ENCODE data around the gene FASTK.

DNA sequence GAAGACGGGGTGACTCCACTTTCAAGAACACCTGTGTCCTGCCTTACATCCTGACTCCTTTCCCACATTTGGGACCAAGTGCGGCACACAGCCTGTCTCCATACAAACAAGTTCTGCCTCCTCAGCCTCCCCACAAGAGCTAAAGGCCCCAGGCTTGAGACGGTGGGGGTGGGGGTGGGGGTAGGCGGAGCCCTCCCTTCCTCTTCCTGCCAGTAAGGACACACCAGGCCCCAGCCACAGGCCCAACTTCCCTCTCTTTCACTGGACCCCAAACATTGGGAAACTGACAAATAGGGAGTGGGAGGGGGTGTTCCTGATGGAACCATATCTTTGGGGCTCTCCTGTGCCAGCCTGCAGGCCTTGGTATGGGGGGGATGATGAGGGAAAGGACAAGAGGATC lies 27.5 kb downstream of the FASTK start:
- TF ChIP-seq FOSL1 (IDR thresholded peaks at IDR 0.05; ENCODE audit: low read depth) (no peak), POLR2A (IDR thresholded peaks at IDR 0.05; ENCODE audit: borderline replicate concordance, extremely low read depth, insufficient read depth, insufficient read length) (no peak), EZH2 (IDR thresholded peaks at IDR 0.05) (no peak), CTCF (IDR thresholded peaks at IDR 0.05 in 2 of 3, conservative IDR thresholded peaks at IDR 0.05 in 1 of 3; ENCODE audit: borderline replicate concordance in 1 of 3, insufficient read depth in 1 of 3, low read depth in 2 of 3, low read length in 2 of 3) (no peak), EZH2phosphoT487 (IDR thresholded peaks at IDR 0.05; ENCODE audit: borderline replicate concordance) (no peak), SP1 (IDR thresholded peaks at IDR 0.05; ENCODE audit: low read depth) (no peak), TCF7L2 (IDR thresholded peaks at IDR 0.05; ENCODE audit: borderline replicate concordance, extremely low read depth, insufficient read depth, insufficient read length) (no peak), POLR2AphosphoS5 (IDR thresholded peaks at IDR 0.05; ENCODE audit: low read depth, low read length) (no peak), MAX (IDR thresholded peaks at IDR 0.05) (no peak)

All from HCT116 (cell line).